DND-41 (cell line): Measurements from ENCODE around the gene TOP2B.

Source experiments
- EZH2 ChIP-seq: IDR thresholded peaks from 3 replicates; pipeline ENCODE4 v1.6.1; 2012; ENCODE audit warnings: borderline replicate concordance, low read depth, mild to moderate bottlenecking, moderate library complexity, low read length, inconsistent platforms; ENCODE audit not compliant: severe bottlenecking
- TF ChIP-seq, protein P1 (sequence below): IDR thresholded peaks from 2 replicates; pipeline ENCODE4 v1.5.1; 2012; ENCODE audit warnings: borderline replicate concordance, low read length, moderate library complexity, mild to moderate bottlenecking; ENCODE audit not compliant: poor library complexity, severe bottlenecking; ENCODE audit errors: extremely low read depth

DNA sequence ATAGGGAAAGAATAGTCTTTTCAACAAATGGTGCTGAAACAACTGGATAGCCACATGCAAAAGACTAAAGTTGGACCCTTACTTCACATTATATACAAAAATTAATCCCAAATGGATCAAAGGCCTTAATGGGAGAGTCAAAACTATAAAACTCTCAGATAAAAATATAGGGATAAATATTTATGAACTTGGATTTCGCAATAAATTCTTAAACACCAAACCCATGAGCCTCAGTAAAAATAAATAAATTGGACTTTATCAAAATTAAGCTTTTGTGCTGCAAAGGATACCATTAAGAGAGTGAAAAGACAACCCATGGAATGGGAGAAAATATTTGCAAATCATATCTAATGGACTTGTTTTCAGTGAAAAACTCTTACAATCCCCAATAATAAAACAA, 18.7 kb upstream of the TOP2B start:
- TF ChIP-seq, protein P1, sequence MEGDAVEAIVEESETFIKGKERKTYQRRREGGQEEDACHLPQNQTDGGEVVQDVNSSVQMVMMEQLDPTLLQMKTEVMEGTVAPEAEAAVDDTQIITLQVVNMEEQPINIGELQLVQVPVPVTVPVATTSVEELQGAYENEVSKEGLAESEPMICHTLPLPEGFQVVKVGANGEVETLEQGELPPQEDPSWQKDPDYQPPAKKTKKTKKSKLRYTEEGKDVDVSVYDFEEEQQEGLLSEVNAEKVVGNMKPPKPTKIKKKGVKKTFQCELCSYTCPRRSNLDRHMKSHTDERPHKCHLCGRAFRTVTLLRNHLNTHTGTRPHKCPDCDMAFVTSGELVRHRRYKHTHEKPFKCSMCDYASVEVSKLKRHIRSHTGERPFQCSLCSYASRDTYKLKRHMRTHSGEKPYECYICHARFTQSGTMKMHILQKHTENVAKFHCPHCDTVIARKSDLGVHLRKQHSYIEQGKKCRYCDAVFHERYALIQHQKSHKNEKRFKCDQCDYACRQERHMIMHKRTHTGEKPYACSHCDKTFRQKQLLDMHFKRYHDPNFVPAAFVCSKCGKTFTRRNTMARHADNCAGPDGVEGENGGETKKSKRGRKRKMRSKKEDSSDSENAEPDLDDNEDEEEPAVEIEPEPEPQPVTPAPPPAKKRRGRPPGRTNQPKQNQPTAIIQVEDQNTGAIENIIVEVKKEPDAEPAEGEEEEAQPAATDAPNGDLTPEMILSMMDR: no peak
- TF ChIP-seq EZH2: no peak
